ENCODE data around the gene HP. TPM values are rescaled to one million over a fixed set of nuclear protein-coding genes. Genes with fewer than 3 reads are reported as not detected.
"Not testable (repeated sequence)": the region's sequence is repeated elsewhere in the genome, so short reads cannot be mapped to it uniquely, and the experiment has no call there.

The HP gene
- polyA plus RNA-seq, 2 donors: 0.27 to 0.29 TPM

GRCh38 chr16:72076991-72077706 is 22.8 kb downstream of the HP start:
- WGBS, 2 donors: 96 to 97% methylated on average over 2 of the region's 5 CpGs
- H3K9me3 ChIP-seq (ENCODE audit: control insufficient read depth in 2 of 2, insufficient read depth in 1 of 2, low read depth in 1 of 2, low read length in 1 of 2); H3K27me3 ChIP-seq (ENCODE audit: control insufficient read depth in 1 of 2, insufficient read depth in 2 of 2, low read length in 2 of 2); H3K4me3 ChIP-seq (ENCODE audit: low read depth in 1 of 2, low read length in 2 of 2); H3K27ac ChIP-seq (ENCODE audit: low read depth in 2 of 2, low read length in 1 of 2); H3K4me1 ChIP-seq (ENCODE audit: control insufficient read depth in 2 of 2, insufficient read depth in 2 of 2, low read length in 1 of 2); H3K36me3 ChIP-seq (ENCODE audit: control insufficient read depth in 2 of 2, insufficient read depth in 2 of 2, low read length in 1 of 2): not testable (repeated sequence)

- Histone ChIP-seq H3K36me3 (ENCODE audit: control insufficient read depth in 2 of 2, insufficient read depth in 2 of 2, low read length in 1 of 2) (peaks cover 8 to 16% of the 10 kb centered on the region in 2 donors), H3K27me3 (ENCODE audit: control insufficient read depth in 1 of 2, insufficient read depth in 2 of 2, low read length in 2 of 2) (no peaks in the 10 kb centered on the region), H3K4me1 (ENCODE audit: control insufficient read depth in 2 of 2, insufficient read depth in 2 of 2, low read length in 1 of 2) (peaks cover 0 to 1% of the 10 kb centered on the region in 2 donors), H3K9me3 (ENCODE audit: control insufficient read depth in 2 of 2, insufficient read depth in 1 of 2, low read depth in 1 of 2, low read length in 1 of 2) (peaks cover 0 to 10% of the 10 kb centered on the region in 2 donors), H3K4me3 (ENCODE audit: low read depth in 1 of 2, low read length in 2 of 2) (no peak overlapping the region), H3K27ac (ENCODE audit: low read depth in 2 of 2, low read length in 1 of 2) (no peak overlapping the region)
- 49 to 64% methylated on average over 3 of the region's 3 CpGs for WGBS, 2 donors
Measured at GRCh38 chr16:72083778-72084404, 29.6 kb downstream of the HP start.

DNA sequence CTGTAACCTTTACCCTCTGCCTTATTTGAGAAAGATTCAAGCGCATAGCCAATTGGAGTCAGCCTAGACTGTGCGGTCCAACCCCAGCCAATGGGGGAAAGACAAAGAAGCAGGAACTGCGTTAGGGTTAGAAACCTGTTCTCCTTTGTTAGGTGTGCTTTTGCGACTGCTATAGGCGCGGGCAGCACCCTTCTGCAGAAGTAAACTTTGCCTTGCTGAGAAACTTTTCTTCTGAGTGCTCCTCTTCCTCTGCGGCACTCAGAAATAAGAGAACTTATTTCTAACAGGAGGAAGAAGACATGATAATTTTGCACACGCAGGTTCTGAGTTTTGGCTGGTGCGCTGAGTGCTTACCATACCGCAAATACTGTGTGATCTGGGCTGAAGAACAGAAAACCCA is 30.1 kb downstream of the HP start:
- H3K27ac ChIP-seq (ENCODE audit: low read depth in 2 of 2, low read length in 1 of 2): no peak overlapping the region
- 99% methylated on average over 10 of the region's 10 CpGs for WGBS, 2 donors
- H3K27me3 ChIP-seq (ENCODE audit: control insufficient read depth in 1 of 2, insufficient read depth in 2 of 2, low read length in 2 of 2): no peaks in the 10 kb centered on the region
- H3K4me1 ChIP-seq (ENCODE audit: control insufficient read depth in 2 of 2, insufficient read depth in 2 of 2, low read length in 1 of 2): no peaks in the 10 kb centered on the region
- no peak overlapping the region for H3K4me3 ChIP-seq (ENCODE audit: low read depth in 1 of 2, low read length in 2 of 2)
- peaks cover 13 to 21% of the 10 kb centered on the region in 2 donors for H3K36me3 ChIP-seq (ENCODE audit: control insufficient read depth in 2 of 2, insufficient read depth in 2 of 2, low read length in 1 of 2)
- H3K9me3 ChIP-seq (ENCODE audit: control insufficient read depth in 2 of 2, insufficient read depth in 1 of 2, low read depth in 1 of 2, low read length in 1 of 2): peaks cover 0 to 10% of the 10 kb centered on the region in 2 donors

DNA sequence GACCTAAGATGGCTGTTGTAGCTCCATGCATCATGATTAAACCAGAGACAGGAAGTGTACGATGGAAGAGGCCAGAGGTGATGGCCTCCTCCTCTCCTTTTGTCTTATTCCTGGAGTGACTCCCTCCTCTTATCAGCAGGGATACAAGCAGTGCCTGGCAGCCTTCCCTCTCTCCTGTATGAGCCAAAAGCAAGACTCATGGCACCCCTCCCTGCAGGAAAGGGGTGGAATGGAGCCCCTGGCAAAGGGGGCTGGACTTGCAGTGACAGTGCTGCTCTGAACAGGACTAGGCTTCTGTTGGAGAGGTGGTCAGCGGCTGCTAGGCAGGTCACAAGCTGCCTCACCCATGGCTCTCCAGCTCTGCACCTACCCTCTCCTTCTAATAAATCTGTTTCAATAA is 30.7 kb downstream of the HP start:
- peaks cover 13 to 25% of the 10 kb centered on the region in 2 donors for H3K36me3 ChIP-seq (ENCODE audit: control insufficient read depth in 2 of 2, insufficient read depth in 2 of 2, low read length in 1 of 2)
- no peaks in the 10 kb centered on the region for H3K27me3 ChIP-seq (ENCODE audit: control insufficient read depth in 1 of 2, insufficient read depth in 2 of 2, low read length in 2 of 2)
- H3K4me3 ChIP-seq (ENCODE audit: low read depth in 1 of 2, low read length in 2 of 2): no peak overlapping the region
- 95 to 98% methylated on average over 2 of the region's 2 CpGs for WGBS, 2 donors
- H3K27ac ChIP-seq (ENCODE audit: low read depth in 2 of 2, low read length in 1 of 2): no peak overlapping the region
- no peaks in the 10 kb centered on the region for H3K4me1 ChIP-seq (ENCODE audit: control insufficient read depth in 2 of 2, insufficient read depth in 2 of 2, low read length in 1 of 2)
- H3K9me3 ChIP-seq (ENCODE audit: control insufficient read depth in 2 of 2, insufficient read depth in 1 of 2, low read depth in 1 of 2, low read length in 1 of 2): peaks cover 0 to 10% of the 10 kb centered on the region in 2 donors

DNA sequence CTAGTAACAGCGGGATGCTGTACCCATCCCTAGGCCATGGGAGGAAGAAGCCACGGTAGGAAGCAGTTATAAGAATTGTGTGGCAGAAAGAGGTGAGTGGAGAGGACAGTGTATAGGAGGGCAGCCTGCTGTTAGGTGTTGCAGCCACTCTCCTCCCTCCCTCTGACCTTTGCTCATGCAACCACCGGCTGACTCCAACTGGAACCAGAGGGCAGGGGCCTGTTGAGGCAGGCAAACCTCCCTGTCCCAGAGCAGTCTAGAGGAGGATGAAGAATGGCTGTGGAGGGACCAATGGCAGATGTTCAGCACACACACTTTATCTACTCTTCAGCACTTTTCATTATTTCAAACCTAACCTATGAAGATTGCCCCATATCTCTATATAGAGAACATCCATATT is 36.9 kb downstream of the HP start:
- Histone ChIP-seq H3K27ac (ENCODE audit: low read depth in 2 of 2, low read length in 1 of 2) (no peak overlapping the region), H3K4me3 (ENCODE audit: low read depth in 1 of 2, low read length in 2 of 2) (peak overlapping the region in 1 of 2 donors; percentile 3), H3K27me3 (ENCODE audit: control insufficient read depth in 1 of 2, insufficient read depth in 2 of 2, low read length in 2 of 2) (no peaks in the 10 kb centered on the region), H3K36me3 (ENCODE audit: control insufficient read depth in 2 of 2, insufficient read depth in 2 of 2, low read length in 1 of 2) (peaks cover 6 to 20% of the 10 kb centered on the region in 2 donors), H3K4me1 (ENCODE audit: control insufficient read depth in 2 of 2, insufficient read depth in 2 of 2, low read length in 1 of 2) (no peaks in the 10 kb centered on the region), H3K9me3 (ENCODE audit: control insufficient read depth in 2 of 2, insufficient read depth in 1 of 2, low read depth in 1 of 2, low read length in 1 of 2) (no peaks in the 10 kb centered on the region)
- 60 to 73% methylated on average over 3 of the region's 3 CpGs for WGBS, 2 donors

GRCh38 chr16:72092832-72093447 is 38.6 kb downstream of the HP start:
- H3K27ac ChIP-seq (ENCODE audit: low read depth in 2 of 2, low read length in 1 of 2): peak overlapping the region; percentile 82 to 87
- H3K4me3 ChIP-seq (ENCODE audit: low read depth in 1 of 2, low read length in 2 of 2): peak overlapping the region; percentile 96 to 99
- no peaks in the 10 kb centered on the region for H3K9me3 ChIP-seq (ENCODE audit: control insufficient read depth in 2 of 2, insufficient read depth in 1 of 2, low read depth in 1 of 2, low read length in 1 of 2)
- peaks cover 6 to 26% of the 10 kb centered on the region in 2 donors for H3K36me3 ChIP-seq (ENCODE audit: control insufficient read depth in 2 of 2, insufficient read depth in 2 of 2, low read length in 1 of 2)
- no peaks in the 10 kb centered on the region for H3K4me1 ChIP-seq (ENCODE audit: control insufficient read depth in 2 of 2, insufficient read depth in 2 of 2, low read length in 1 of 2)
- no peaks in the 10 kb centered on the region for H3K27me3 ChIP-seq (ENCODE audit: control insufficient read depth in 1 of 2, insufficient read depth in 2 of 2, low read length in 2 of 2)
- WGBS, 2 donors: 0% methylated on average over 22 of the region's 22 CpGs

GRCh38 chr16:72093448-72094265 is 39.4 kb downstream of the HP start, which contains the start of the genes DHX38 and TXNL4B:
Gene DHX38, plus strand, starts transcription at chr16:72093847. Its CDS starts 2,311 bp downstream, at chr16:72096158.
Gene TXNL4B, minus strand, starts transcription at chr16:72093620. Its CDS starts 2,871 bp downstream, at chr16:72090749.
- Histone ChIP-seq H3K36me3 (ENCODE audit: control insufficient read depth in 2 of 2, insufficient read depth in 2 of 2, low read length in 1 of 2) (peaks cover 9 to 28% of the 10 kb centered on the region in 2 donors), H3K4me3 (ENCODE audit: low read depth in 1 of 2, low read length in 2 of 2) (peak within 1 kb of the TSS; percentile 96 to 99), H3K27me3 (ENCODE audit: control insufficient read depth in 1 of 2, insufficient read depth in 2 of 2, low read length in 2 of 2) (no peaks in the 10 kb centered on the region), H3K27ac (ENCODE audit: low read depth in 2 of 2, low read length in 1 of 2) (peak within 1 kb of the TSS; percentile 96), H3K9me3 (ENCODE audit: control insufficient read depth in 2 of 2, insufficient read depth in 1 of 2, low read depth in 1 of 2, low read length in 1 of 2) (no peaks in the 10 kb centered on the region), H3K4me1 (ENCODE audit: control insufficient read depth in 2 of 2, insufficient read depth in 2 of 2, low read length in 1 of 2) (no peaks in the 10 kb centered on the region)
- WGBS, 2 donors: 0 to 1% methylated on average over 43 of the region's 43 CpGs

GRCh38 chr16:72094266-72094610 is 39.9 kb downstream of the HP start:
- Histone ChIP-seq H3K36me3 (ENCODE audit: control insufficient read depth in 2 of 2, insufficient read depth in 2 of 2, low read length in 1 of 2) (peaks cover 8 to 29% of the 10 kb centered on the region in 2 donors), H3K9me3 (ENCODE audit: control insufficient read depth in 2 of 2, insufficient read depth in 1 of 2, low read depth in 1 of 2, low read length in 1 of 2) (no peaks in the 10 kb centered on the region), H3K27ac (ENCODE audit: low read depth in 2 of 2, low read length in 1 of 2) (peak overlapping the region; percentile 96), H3K27me3 (ENCODE audit: control insufficient read depth in 1 of 2, insufficient read depth in 2 of 2, low read length in 2 of 2) (no peaks in the 10 kb centered on the region), H3K4me1 (ENCODE audit: control insufficient read depth in 2 of 2, insufficient read depth in 2 of 2, low read length in 1 of 2) (no peaks in the 10 kb centered on the region), H3K4me3 (ENCODE audit: low read depth in 1 of 2, low read length in 2 of 2) (peak overlapping the region; percentile 96 to 99)
- 0 to 3% methylated on average over 11 of the region's 11 CpGs for WGBS, 2 donors

DNA sequence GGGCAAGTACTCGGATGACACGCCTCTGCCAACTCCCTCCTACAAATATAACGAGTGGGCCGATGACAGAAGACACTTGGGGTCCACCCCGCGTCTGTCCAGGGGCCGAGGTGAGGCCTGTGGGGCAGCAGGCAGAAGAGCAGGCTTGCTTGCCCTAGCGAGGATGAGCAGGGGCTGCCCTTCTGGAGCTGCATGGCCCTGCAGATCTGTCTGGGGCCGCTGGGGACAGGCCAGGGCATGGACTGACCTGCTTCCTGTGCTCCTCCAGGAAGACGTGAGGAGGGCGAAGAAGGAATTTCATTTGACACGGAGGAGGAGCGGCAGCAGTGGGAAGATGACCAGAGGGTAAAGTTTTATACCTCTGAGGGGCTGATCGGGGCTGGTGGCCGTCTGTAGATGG is 44.6 kb downstream of the HP start:
- no peaks in the 10 kb centered on the region for H3K27me3 ChIP-seq (ENCODE audit: control insufficient read depth in 1 of 2, insufficient read depth in 2 of 2, low read length in 2 of 2)
- H3K27ac ChIP-seq (ENCODE audit: low read depth in 2 of 2, low read length in 1 of 2): no peak overlapping the region
- 82 to 83% methylated on average over 15 of the region's 15 CpGs for WGBS, 2 donors
- H3K36me3 ChIP-seq (ENCODE audit: control insufficient read depth in 2 of 2, insufficient read depth in 2 of 2, low read length in 1 of 2): peaks cover 45 to 60% of the 10 kb centered on the region in 2 donors
- H3K4me3 ChIP-seq (ENCODE audit: low read depth in 1 of 2, low read length in 2 of 2): no peak overlapping the region
- H3K9me3 ChIP-seq (ENCODE audit: control insufficient read depth in 2 of 2, insufficient read depth in 1 of 2, low read depth in 1 of 2, low read length in 1 of 2): no peaks in the 10 kb centered on the region
- no peaks in the 10 kb centered on the region for H3K4me1 ChIP-seq (ENCODE audit: control insufficient read depth in 2 of 2, insufficient read depth in 2 of 2, low read length in 1 of 2)

All from esophagus (tissue), 2 donors.